Esophagus squamous epithelium (tissue), 5 donors: ENCODE results near the gene CCDC102B. TPM values are rescaled to one million over a fixed set of nuclear protein-coding genes. Genes with fewer than 3 reads are reported as not detected.
"Not testable (repeated sequence)": the region's sequence is repeated elsewhere in the genome, so short reads cannot be mapped to it uniquely, and the experiment has no call there.

Experiments
- DNase-seq: peaks from one replicate; lab custom pipeline; 2025; lab: John Stamatoyannopoulos, UW
- H3K27ac ChIP-seq, 4 donors: fragments of 200-600 bp; sonication (generic); one replicate each; pipeline ENCODE4 v1.5.1; 2016 to 2019; ENCODE audit warnings: mild to moderate bottlenecking in 1 of 4
- H3K27me3 ChIP-seq, 4 donors: fragments of 200-600 bp; sonication (generic); 1 replicate in 3 of 4; 2 replicates in 1 of 4; pipeline versions ENCODE4 v1.5.1 to v1.6.0; 2017 to 2021; ENCODE audit warnings: antibody characterized with exemption in 1 of 4
- H3K36me3 ChIP-seq, 3 donors: fragments of 200-600 bp; sonication (generic); one replicate each; pipeline ENCODE4 v1.5.1; 2016 to 2019
- H3K4me1 ChIP-seq, 3 donors: fragments of 200-600 bp; sonication (generic); one replicate each; pipeline ENCODE4 v1.5.1; 2017 to 2019
- H3K4me3 ChIP-seq, 4 donors: fragments of 200-600 bp; sonication (generic); 1 replicate in 3 of 4; 2 replicates in 1 of 4; pipeline ENCODE4 v1.5.1; 2016 to 2019; ENCODE audit warnings: mild to moderate bottlenecking in 2 of 4, moderate library complexity in 1 of 4
- H3K9me3 ChIP-seq, 3 donors: fragments of 200-600 bp; sonication (generic); one replicate each; pipeline ENCODE4 v1.5.1; 2016 to 2019
- CTCF ChIP-seq, 6 experiments: fragments of 450-650 bp in 4 of 6; fragments of 200-600 bp in 2 of 6; sonication (generic) in 2 of 6; IDR thresholded peaks; one replicate each; pipeline ENCODE4 v1.5.1; 2016 to 2019; ENCODE audit warnings: antibody characterized with exemption in 6 of 6, mild to moderate bottlenecking in 4 of 6, moderate library complexity in 4 of 6
- POLR2A ChIP-seq, 4 donors: fragments of 450-650 bp; IDR thresholded peaks; one replicate each; pipeline ENCODE4 v1.6.1; 2017; ENCODE audit warnings: antibody characterized with exemption in 4 of 4, mild to moderate bottlenecking in 4 of 4, moderate library complexity in 3 of 4
- WGBS, 2 donors: methylation state at CpG; one replicate each; pipeline ENCODE4 v1.1.5; 2018; 5-methylcytosine and 5-hydroxymethylcytosine counted together
- intact Hi-C: fragments of 100-400 bp; cut with DNase I; formaldehyde crosslinking; loops from one replicate; pipeline ENCODE4 v1.15.0; 2022
- total RNA-seq, 4 donors: library from RNA; depleted of rRNA; stranded (reverse); fragments of >200 nt; gene quantifications; one replicate each; pipeline ENCODE4 v1.1.0, GENCODE V29; 2016
- donor health status: DM: yes; HTN: yes; CAD: no.

Gene CCDC102B
- total RNA-seq, 4 donors from 2014 or later = 0.27 to 3.8 (median 2.8) TPM

GRCh38 chr18:68992719-68993482, 195.0 kb downstream of the CCDC102B start:
- TF ChIP-seq POLR2A (IDR thresholded peaks at IDR 0.05) = no peak
- TF ChIP-seq CTCF (IDR thresholded peaks at IDR 0.05) = no peak
- intact Hi-C loops = no loop called here
- WGBS, 2 donors = 64 to 68% methylated on average over 11 to 12 of the region's 12 CpGs
- Histone ChIP-seq H3K36me3 (no peaks in the 10 kb centered on the region), H3K27me3 (no peaks in the 10 kb centered on the region), H3K4me1 (no peaks in the 10 kb centered on the region), H3K27ac (no peak overlapping the region), H3K9me3 (no peaks in the 10 kb centered on the region), H3K4me3 (no peak overlapping the region)
- DNase-seq = no peak

- no peaks in the 10 kb centered on the region for H3K9me3 ChIP-seq
- H3K36me3 ChIP-seq = no peaks in the 10 kb centered on the region
- H3K27ac ChIP-seq = no peak overlapping the region
- TF ChIP-seq CTCF (IDR thresholded peaks at IDR 0.05) = no peak
- TF ChIP-seq POLR2A (IDR thresholded peaks at IDR 0.05) = no peak
- no peaks in the 10 kb centered on the region for H3K4me1 ChIP-seq
- 54 to 63% methylated on average over 4 of the region's 4 CpGs for WGBS, 2 donors
- intact Hi-C loops = no loop called here
- H3K27me3 ChIP-seq = no peaks in the 10 kb centered on the region
- no peak overlapping the region for H3K4me3 ChIP-seq
- no peak for DNase-seq
Measured at GRCh38 chr18:68995675-68996074, 197.8 kb downstream of the CCDC102B start.

- H3K4me1 ChIP-seq = no peaks in the 10 kb centered on the region
- no peaks in the 10 kb centered on the region for H3K27me3 ChIP-seq
- H3K4me3 ChIP-seq = no peak overlapping the region
- WGBS, 2 donors = 39 to 60% methylated on average over 3 of the region's 3 CpGs
- H3K9me3 ChIP-seq = no peaks in the 10 kb centered on the region
- no peaks in the 10 kb centered on the region for H3K36me3 ChIP-seq
- no peak for DNase-seq
- TF ChIP-seq CTCF (IDR thresholded peaks at IDR 0.05) = no peak
- no peak for TF ChIP-seq POLR2A (IDR thresholded peaks at IDR 0.05)
- H3K27ac ChIP-seq = no peak overlapping the region
- intact Hi-C loops = no loop called here
Measured at GRCh38 chr18:68997845-68998244, 200.0 kb downstream of the CCDC102B start.

- no peak overlapping the region for H3K4me3 ChIP-seq
- no peak for DNase-seq
- H3K4me1 ChIP-seq = no peaks in the 10 kb centered on the region
- intact Hi-C loops = no loop called here
- H3K27me3 ChIP-seq = no peaks in the 10 kb centered on the region
- no peaks in the 10 kb centered on the region for H3K36me3 ChIP-seq
- 76 to 80% methylated on average over 1 of the region's 1 CpG for WGBS, 2 donors
- H3K27ac ChIP-seq = no peak overlapping the region
- no peaks in the 10 kb centered on the region for H3K9me3 ChIP-seq
- TF ChIP-seq CTCF (IDR thresholded peaks at IDR 0.05) (no peak), POLR2A (IDR thresholded peaks at IDR 0.05) (no peak)
Measured at GRCh38 chr18:69000366-69000765, 202.5 kb downstream of the CCDC102B start.

GRCh38 chr18:69002233-69002632, 204.4 kb downstream of the CCDC102B start:
- WGBS, 2 donors = 84 to 94% methylated on average over 6 of the region's 6 CpGs
- Histone ChIP-seq H3K27me3 (no peaks in the 10 kb centered on the region), H3K9me3 (no peaks in the 10 kb centered on the region), H3K36me3 (no peaks in the 10 kb centered on the region), H3K4me3 (no peak overlapping the region), H3K27ac (no peak overlapping the region), H3K4me1 (no peaks in the 10 kb centered on the region)
- TF ChIP-seq POLR2A (IDR thresholded peaks at IDR 0.05) = no peak
- no peak for TF ChIP-seq CTCF (IDR thresholded peaks at IDR 0.05)
- intact Hi-C loops = no loop called here
- no peak for DNase-seq

GRCh38 chr18:69006212-69006611, 208.3 kb downstream of the CCDC102B start:
- WGBS, 2 donors = 93 to 97% methylated on average over 4 of the region's 4 CpGs
- intact Hi-C loops, H3K9me3 ChIP-seq: not testable (repeated sequence)

More at GRCh38 chr18:69006212-69006611, 208.3 kb downstream of the CCDC102B start:
- H3K4me3 ChIP-seq, H3K36me3 ChIP-seq, DNase-seq, H3K27ac ChIP-seq, H3K27me3 ChIP-seq, H3K4me1 ChIP-seq: not testable (repeated sequence)
